NT2/D1 (cell line): Measurements from ENCODE around the gene LRRC31.

Source experiments
- YY1 ChIP-seq: IDR thresholded peaks from 2 replicates; pipeline ENCODE4 v1.6.1; 2011; ENCODE audit not compliant: insufficient read length, insufficient read depth
- ZNF274 ChIP-seq: IDR thresholded peaks from 2 replicates; pipeline ENCODE4 v1.6.1; 2011; ENCODE audit warnings: mild to moderate bottlenecking, low read depth, low read length

DNA sequence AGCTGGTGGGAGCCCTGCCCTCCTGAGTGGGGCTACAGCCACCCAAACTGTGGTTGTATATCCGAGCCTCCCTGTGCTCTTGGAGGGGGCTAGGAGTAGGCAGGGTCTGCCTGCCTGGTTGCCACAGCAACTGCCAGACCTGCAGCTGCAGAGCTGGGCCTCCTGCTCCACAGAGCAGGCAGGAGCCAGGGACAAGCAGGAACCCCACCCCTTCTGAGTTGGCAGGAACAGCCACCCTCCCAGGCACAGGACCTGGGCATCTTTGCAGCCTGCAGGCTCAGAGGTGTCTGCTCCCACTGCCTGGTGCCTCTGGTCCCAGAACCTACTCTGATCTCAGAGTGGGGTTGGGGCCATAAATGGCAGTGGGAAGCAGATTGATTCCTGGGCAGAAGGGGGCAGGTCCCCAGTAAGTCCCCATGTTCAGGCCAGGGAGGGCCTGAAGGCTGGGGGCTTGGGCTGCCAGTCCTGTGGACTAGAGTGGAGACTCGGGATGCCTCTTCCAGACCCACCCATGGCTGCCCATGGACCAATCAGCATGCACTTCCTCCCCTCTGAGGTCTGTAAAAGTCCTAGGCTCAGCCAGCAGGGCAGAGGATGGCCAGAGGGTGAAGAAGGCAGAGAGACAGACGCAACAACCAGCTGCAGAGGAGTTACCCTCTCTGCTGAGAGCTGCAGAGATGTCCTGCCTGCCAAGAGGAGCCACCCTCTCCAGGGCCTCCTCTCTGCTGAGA, 10.3 kb upstream of the LRRC31 start:
- TF ChIP-seq ZNF274 (no peak), YY1 (no peak)
